H1 (cell line): Measurements from ENCODE around the gene QSOX2.

Experiments used
- GABPA ChIP-seq: IDR thresholded peaks from 2 replicates; pipeline ENCODE4 v1.6.1; 2011; ENCODE audit warnings: mild to moderate bottlenecking, low read length, moderate library complexity, borderline replicate concordance; ENCODE audit not compliant: insufficient read depth
- JUN ChIP-seq: IDR thresholded peaks from 2 replicates; pipeline ENCODE4 v1.6.1; 2011; ENCODE audit warnings: low read depth, mild to moderate bottlenecking, improper control_type of control experiment, low read length
- PHF8 ChIP-seq: fragments of 200-600 bp; sonication (generic); conservative IDR thresholded peaks from 2 replicates; pipeline ENCODE4 v1.7.1; 2012; ENCODE audit warnings: low read depth, mild to moderate bottlenecking, inconsistent platforms, low read length, moderate library complexity
- POLR2A ChIP-seq, 2 experiments: IDR thresholded peaks; 1 replicate in 1 of 2; 2 replicates in 1 of 2; pipeline ENCODE4 v1.6.1; 2011; ENCODE audit warnings: low read depth in 2 of 2, low read length in 2 of 2, mild to moderate bottlenecking in 2 of 2; ENCODE audit errors: control extremely low read depth in 1 of 2
- RAD21 ChIP-seq, 2 experiments: IDR thresholded peaks in 1 of 2; conservative IDR thresholded peaks in 1 of 2; 2 replicates each; pipeline ENCODE4 v1.6.1; 2011; ENCODE audit warnings: low read depth in 2 of 2, low read length in 2 of 2, improper control_type of control experiment in 1 of 2, inconsistent platforms in 1 of 2, mild to moderate bottlenecking in 1 of 2, moderate library complexity in 1 of 2
- SIN3A ChIP-seq, 2 experiments: IDR thresholded peaks in 1 of 2; conservative IDR thresholded peaks in 1 of 2; 2 replicates each; pipeline ENCODE4 v1.6.1; 2011 to 2012; ENCODE audit warnings: low read length in 2 of 2, improper control_type of control experiment in 1 of 2, low read depth in 1 of 2, mild to moderate bottlenecking in 1 of 2
- TF ChIP-seq, protein P1 (sequence below): IDR thresholded peaks from 2 replicates; pipeline ENCODE4 v1.6.1; 2012; ENCODE audit warnings: inconsistent platforms
- TF ChIP-seq, protein P2 (sequence below), 3 experiments: IDR thresholded peaks; 1 replicate in 2 of 3; 2 replicates in 1 of 3; pipeline versions ENCODE4 v1.5.1 to v1.6.1; 2011; ENCODE audit warnings: low read length in 3 of 3, mild to moderate bottlenecking in 3 of 3, inconsistent platforms in 2 of 3, low read depth in 1 of 3, moderate library complexity in 1 of 3; ENCODE audit not compliant: insufficient read depth in 1 of 3; ENCODE audit errors: control extremely low read depth in 1 of 3
- TF ChIP-seq, protein P3 (sequence below): IDR thresholded peaks from 2 replicates; pipeline ENCODE4 v1.6.1; 2011; ENCODE audit warnings: low read length, improper control_type of control experiment

DNA sequence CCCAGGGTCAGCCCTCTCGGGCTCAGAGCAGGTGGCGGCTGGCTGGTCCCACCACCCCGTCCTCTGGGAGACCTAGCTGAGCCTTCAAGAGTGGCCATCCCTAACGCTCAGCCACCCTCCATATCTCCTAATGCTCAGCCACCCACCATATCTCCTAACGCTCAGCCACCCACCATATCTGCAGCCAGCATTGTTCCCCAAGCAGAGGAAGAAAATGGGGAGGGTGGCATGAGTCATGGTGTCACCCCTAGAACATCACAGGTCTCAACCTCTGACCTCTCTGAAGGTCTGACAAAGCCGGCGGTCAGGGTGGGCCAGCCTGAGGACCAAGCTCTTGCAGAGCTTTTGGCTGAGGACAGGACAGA is 55.4 kb downstream of the QSOX2 start:
- TF ChIP-seq GABPA: no peak
- TF ChIP-seq PHF8: no peak
- TF ChIP-seq, protein P1, sequence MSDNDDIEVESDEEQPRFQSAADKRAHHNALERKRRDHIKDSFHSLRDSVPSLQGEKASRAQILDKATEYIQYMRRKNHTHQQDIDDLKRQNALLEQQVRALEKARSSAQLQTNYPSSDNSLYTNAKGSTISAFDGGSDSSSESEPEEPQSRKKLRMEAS: no peak
- TF ChIP-seq JUN: no peak
- TF ChIP-seq, protein P2, sequence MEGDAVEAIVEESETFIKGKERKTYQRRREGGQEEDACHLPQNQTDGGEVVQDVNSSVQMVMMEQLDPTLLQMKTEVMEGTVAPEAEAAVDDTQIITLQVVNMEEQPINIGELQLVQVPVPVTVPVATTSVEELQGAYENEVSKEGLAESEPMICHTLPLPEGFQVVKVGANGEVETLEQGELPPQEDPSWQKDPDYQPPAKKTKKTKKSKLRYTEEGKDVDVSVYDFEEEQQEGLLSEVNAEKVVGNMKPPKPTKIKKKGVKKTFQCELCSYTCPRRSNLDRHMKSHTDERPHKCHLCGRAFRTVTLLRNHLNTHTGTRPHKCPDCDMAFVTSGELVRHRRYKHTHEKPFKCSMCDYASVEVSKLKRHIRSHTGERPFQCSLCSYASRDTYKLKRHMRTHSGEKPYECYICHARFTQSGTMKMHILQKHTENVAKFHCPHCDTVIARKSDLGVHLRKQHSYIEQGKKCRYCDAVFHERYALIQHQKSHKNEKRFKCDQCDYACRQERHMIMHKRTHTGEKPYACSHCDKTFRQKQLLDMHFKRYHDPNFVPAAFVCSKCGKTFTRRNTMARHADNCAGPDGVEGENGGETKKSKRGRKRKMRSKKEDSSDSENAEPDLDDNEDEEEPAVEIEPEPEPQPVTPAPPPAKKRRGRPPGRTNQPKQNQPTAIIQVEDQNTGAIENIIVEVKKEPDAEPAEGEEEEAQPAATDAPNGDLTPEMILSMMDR (IDR thresholded peaks at IDR 0.05; ENCODE audit: control extremely low read depth in 1 of 3, insufficient read depth in 1 of 3, low read depth in 1 of 3, low read length in 3 of 3): no peak
- TF ChIP-seq, protein P3, sequence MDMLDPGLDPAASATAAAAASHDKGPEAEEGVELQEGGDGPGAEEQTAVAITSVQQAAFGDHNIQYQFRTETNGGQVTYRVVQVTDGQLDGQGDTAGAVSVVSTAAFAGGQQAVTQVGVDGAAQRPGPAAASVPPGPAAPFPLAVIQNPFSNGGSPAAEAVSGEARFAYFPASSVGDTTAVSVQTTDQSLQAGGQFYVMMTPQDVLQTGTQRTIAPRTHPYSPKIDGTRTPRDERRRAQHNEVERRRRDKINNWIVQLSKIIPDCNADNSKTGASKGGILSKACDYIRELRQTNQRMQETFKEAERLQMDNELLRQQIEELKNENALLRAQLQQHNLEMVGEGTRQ: no peak
- TF ChIP-seq POLR2A (IDR thresholded peaks at IDR 0.05; ENCODE audit: control extremely low read depth in 1 of 2, low read depth in 2 of 2, low read length in 2 of 2): no peak
- no peak for TF ChIP-seq RAD21 (IDR thresholded peaks at IDR 0.05 in 1 of 2, conservative IDR thresholded peaks at IDR 0.05 in 1 of 2; ENCODE audit: low read depth in 2 of 2, low read length in 2 of 2)
- no peak for TF ChIP-seq SIN3A (conservative IDR thresholded peaks at IDR 0.05 in 1 of 2, IDR thresholded peaks at IDR 0.05 in 1 of 2; ENCODE audit: low read depth in 1 of 2, low read length in 2 of 2)
